Urothelium cell line (cell line): ENCODE results near the gene TCFL5.
A peak's percentile ranks its signal among the peaks of the same experiment; 100 is the strongest.

Experiments used
- DNase-seq: peaks from one replicate; pipeline ENCODE4 v3.0.0; 2011; ENCODE audit warnings: low spot score, mixed read lengths
- FAIRE-seq: peaks from 2 replicates; lab custom pipeline; 2011; peaks lifted over from hg19 to GRCh38; lab: Jason Lieb, UNC

The TCFL5 gene

DNA sequence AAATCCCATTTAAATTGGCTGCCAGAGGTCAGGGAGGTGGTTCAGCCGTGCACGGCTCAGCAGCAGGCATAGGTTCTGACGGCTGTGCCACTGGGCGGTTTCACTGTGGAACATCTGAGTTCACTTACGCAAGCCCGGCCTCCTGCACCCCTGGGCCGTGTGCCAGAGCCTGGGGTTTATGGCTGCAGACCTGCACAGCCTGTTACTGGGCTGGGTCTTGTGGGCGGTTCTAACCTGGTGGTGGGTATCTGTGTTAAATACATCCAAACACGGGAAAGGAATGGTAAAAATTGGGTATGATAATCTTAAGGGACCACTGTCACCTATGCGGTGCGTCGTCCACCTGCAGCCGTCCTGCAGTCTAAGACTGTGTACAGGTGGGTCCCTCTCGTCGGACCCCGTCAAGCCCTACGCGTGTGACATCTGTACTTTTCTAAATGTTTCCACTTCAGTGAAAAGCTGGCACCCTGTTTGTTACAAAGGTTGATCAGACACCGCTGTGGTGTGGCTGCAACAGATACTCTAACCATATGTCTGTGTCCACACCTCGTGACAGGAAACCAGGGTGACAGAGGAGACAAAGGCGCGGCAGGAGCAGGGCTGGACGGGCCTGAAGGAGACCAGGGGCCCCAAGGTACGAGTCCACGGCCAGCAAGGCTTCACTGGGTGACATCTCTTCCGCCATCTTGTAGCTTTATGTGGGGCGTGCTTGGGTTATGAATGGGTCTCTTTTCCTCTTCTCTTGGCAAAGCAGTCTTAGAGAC, 23.3 kb downstream of the TCFL5 start:
- no peak for FAIRE-seq
- no peak for DNase-seq

GRCh38 chr20:62837790-62838127, 23.9 kb downstream of the TCFL5 start:
- no peak for DNase-seq

DNA sequence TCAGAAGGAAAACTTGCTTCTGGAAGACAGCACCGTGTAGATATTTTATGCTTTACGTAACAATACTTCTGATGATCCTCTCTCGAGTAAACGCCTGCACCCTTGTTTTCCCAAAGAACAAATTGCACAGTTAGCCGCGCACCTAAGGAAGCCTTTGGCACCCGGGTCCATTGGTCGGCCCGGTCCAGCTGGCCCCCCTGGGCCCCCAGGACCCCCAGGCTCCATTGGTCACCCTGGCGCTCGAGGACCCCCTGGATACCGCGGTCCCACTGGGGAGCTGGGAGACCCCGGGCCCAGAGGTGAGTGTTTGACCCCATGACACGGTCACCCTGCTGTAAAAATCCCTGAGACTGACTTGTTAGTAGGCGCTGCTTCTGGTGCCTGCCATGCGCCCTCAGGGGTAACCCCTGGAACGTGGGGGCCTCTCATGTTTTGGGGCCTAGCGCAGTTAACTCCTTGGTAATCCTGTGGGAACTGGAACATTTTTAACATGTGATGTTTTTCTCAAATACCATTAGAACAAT, 24.6 kb downstream of the TCFL5 start:
- DNase-seq, result no peak
- FAIRE-seq, result no peak

More at GRCh38 chr20:62837790-62838127, 23.9 kb downstream of the TCFL5 start:
- no peak for FAIRE-seq

- DNase-seq, result no peak
- FAIRE-seq, result no peak
Observed at GRCh38 chr20:62835931-62836861, 25.4 kb downstream of the TCFL5 start.

- no peak for DNase-seq
- FAIRE-seq, result no peak
Observed at GRCh38 chr20:62834967-62835730, 26.5 kb downstream of the TCFL5 start.

GRCh38 chr20:62832951-62833391, 28.7 kb downstream of the TCFL5 start:
- DNase-seq (no peak), FAIRE-seq (no peak)

DNA sequence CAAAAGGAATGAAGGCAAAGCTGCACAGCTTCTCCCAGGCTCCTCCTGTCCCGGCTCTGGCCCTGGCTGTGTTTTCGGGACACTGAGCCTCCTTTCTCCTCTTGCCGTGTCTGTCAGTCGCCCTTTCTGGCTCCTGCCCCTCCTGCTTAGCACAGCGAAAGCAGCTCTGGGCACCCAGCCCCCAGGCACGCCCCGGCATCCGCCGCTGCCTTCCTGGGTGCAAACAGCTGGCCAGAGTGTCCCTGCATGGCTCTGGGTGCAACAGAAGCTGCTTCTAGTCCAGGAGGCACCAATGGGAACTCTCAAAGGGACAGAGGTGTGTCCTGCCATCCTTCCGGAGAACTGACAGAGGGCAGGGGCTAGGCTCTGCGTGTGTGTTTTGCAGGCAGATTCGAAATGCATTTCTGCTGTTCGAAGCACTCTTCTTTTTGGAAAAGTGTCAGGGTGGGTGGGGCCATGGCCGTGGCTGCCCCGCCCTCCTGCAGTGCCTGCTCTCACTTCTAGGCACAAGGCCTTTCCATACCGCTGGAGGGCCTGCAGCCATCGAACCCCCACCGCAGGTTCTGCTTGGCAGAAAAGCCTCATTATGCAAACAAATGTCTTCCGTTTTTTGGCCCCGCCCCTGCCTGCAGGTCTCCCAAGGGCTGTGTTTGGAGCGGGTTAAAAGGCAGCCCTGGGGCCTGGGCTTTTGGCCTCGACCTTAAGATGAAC, 29.3 kb downstream of the TCFL5 start:
- FAIRE-seq (no peak), DNase-seq (no peak)

DNA sequence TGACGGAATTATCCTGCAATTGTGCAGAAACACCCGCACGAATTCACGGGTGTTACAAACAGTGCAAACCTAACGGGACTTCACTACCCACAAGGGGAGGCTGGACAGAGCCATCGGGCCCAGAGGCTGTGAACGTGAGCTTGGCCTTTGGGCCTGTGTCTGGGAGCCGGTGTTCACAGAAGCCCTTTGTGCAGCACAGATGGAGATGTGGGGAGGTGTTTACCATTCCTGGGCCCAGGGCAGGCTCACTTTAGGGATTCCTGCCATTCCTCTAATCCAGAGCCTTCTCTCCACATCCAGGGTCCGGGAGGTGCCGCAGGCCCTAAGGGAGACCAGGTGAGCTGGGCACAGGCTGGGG, 29.8 kb downstream of the TCFL5 start:
- DNase-seq (no peak), FAIRE-seq (no peak)

DNA sequence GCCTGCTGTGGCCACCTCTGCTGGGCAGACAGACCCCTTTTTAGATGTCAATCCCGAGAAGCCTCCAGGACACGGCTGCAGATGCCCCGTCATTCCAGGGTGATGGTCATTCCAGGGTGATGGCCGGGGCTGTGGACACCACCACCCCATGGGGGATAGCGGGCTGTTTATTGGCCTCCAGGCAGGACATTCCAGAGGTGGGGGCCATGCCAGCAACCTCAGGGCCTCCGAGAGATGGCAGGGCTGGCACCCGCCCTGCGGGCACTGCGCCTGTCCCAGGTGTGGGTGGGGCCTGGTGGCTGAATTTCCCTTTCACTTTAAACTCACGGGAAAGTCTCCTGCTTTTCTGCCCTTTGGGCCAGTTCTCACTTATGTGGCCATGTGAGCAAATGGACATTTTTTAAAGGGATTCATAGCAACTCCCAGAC, 30.2 kb downstream of the TCFL5 start:
- FAIRE-seq (no peak), DNase-seq (no peak)

GRCh38 chr20:62830821-62831220, 30.8 kb downstream of the TCFL5 start:
- FAIRE-seq (no peak), DNase-seq (no peak)

GRCh38 chr20:62830251-62830650, 31.4 kb downstream of the TCFL5 start:
- FAIRE-seq, result no peak
- no peak for DNase-seq

DNA sequence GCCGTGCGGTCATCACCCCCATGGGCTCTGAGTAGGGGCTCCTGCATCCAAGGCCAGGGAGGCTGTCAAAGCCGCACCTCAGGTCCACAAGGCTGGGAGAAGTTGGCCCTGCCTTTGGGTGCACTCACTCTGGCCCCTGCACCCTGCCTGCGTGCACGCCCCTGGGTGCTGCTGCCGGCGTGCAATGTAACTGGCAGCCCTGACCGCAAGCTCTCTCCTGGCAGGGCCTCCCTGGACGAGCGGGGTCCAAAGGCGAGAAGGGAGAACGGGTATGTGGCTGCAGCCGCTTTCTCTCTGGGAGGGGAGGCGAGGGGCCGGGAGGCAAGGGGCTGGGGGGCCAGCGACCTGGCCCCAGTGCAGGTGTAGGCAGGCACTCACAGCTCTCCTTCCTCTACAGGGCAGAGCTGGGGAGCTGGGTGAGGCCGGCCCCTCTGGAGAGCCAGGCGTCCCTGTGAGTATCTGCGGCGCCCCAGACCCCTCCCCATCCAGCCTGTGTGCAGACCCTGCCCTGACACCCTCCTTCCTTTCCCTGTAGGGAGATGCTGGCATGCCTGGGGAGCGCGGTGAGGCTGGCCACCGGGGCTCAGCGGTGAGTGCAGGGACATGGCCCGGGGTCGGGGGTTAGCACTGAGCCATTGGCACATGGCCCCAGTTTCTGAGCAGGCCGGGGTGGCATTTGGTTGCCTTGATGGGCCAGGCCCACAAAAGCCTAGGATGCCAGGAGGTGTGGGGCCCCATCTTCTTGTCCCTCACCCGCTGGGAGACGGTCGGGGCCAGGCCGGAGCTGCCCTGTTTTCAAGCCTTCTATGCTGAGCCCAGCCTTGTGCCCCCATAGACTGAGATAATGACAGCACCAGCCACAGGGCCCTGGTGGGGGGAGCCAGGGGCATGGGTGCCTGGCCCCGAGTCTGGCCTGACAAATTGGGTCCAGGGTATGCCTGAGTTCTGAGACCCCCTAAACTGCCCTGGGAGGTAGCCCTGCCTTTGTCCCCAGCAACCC, 32.1 kb downstream of the TCFL5 start:
- DNase-seq (no peak), FAIRE-seq (no peak)

- FAIRE-seq (peak; percentile 89), DNase-seq (no peak)
Observed at GRCh38 chr20:62828511-62829230, 33.0 kb downstream of the TCFL5 start.

DNA sequence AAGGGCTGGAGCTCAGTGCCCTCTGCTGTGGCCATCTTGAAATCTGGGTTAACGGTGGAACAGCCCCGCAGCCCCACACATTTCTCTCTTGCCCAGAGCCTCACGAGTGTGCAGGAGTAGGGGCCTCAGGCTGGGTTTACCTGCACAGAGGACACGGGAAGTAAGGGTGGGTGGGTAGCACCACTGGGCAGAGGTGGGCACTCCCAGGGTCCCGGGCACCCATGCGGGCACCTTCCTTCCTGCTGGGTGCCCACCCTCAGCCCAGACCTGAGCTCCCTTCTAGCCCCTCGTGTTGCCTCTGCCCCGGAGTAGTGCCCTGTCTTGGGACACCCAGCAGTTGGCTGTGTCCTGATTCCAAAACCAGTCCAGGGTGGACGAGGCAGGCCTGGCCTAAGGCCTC, 33.6 kb downstream of the TCFL5 start:
- no peak for DNase-seq
- FAIRE-seq, result no peak

- FAIRE-seq, result no peak
- no peak for DNase-seq
Observed at GRCh38 chr20:62827311-62828038, 34.1 kb downstream of the TCFL5 start.

DNA sequence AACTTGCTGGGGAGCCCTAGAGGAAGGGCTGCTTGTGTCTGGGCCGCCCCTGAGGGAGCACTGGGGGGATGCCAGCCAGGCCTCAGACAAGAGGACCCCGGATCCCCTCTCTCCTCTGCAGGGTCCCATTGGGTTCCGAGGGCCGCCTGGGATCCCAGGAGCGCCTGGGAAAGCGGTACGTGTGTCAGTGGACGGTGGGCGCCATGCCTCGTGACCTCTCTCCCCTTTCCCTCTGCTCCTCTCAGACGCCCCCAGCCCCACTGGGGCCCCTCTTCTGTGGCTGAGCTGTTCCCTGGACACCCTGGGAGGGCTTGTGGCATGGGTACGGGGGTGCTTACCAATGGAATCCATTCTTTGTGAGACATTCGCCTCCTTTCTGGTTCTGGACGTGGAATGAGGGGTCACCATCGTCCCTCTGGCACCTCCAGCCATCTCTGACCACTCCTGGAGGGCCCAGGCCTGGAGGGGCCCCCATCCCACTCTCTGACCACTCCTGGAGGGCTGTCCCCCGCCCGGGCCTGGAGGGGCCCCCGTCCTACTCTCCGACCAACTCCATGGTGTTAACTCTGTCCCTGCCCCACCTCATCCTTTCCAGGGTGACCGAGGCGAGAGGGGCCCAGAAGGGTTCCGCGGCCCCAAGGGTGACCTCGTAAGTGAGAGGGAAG, 34.8 kb downstream of the TCFL5 start:
- FAIRE-seq (no peak), DNase-seq (no peak)

DNA sequence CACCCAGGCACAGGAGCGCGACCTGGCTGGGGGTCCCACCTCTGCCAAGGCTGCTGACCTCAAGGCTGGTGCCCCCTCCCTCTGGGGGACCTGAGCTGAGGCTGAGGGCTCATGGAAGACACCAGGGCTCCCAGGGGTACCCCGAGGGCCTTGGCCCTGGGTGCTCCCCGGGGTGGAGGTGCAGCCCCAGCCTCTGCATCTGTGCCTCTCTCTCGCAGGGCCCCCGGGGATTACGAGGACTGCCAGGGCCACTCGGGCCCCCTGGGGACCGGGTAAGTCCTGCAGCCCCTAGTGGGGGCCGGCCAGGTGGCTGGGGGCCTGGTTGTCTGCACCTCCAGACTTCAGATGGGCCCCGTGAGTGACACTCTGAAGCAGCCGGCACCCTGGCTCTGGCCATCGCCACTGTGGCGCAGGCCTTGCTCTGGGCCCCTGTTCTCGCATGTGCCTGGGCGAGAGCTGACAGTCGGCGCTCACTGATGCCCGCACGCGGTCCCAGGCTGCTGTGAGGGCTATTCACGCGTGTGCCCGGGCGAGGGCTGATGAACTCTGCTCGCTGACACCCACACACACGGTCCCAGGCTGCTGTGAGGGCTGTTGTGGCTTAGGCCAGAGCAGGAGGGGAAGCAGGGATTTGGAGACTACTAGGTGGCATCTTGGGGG, 35.5 kb downstream of the TCFL5 start:
- DNase-seq (no peak), FAIRE-seq (no peak)
